ENCODE measurements around the gene PDK1. TPM values are rescaled to one million over a fixed set of nuclear protein-coding genes. Genes with fewer than 3 reads are reported as not detected.

PDK1 gene
- total RNA-seq, 1 experiment from 2014 or later = 6.8 TPM

- intact Hi-C loops (cut with micrococcal nuclease; ENCODE audit: unreplicated experiment) = no loop called here
- no peaks in the 10 kb centered on the region for H3K36me3 ChIP-seq (ENCODE audit: insufficient read depth, low read length, poor library complexity, severe bottlenecking)
- no peak overlapping the region for H3K27ac ChIP-seq (ENCODE audit: low read depth, low read length, poor library complexity, severe bottlenecking)
- no peaks in the 10 kb centered on the region for H3K4me1 ChIP-seq (ENCODE audit: insufficient read depth, low read length, poor library complexity, severe bottlenecking)
- TF ChIP-seq CTCF (conservative IDR thresholded peaks at IDR 0.05; ENCODE audit: low read depth, low read length) (no peak), EZH2 (IDR thresholded peaks at IDR 0.05; ENCODE audit: borderline replicate concordance, low read depth, low read length, poor library complexity, severe bottlenecking) (no peak)
- H3K9me3 ChIP-seq (ENCODE audit: low read depth, low read length, poor library complexity, severe bottlenecking) = no peaks in the 10 kb centered on the region
- BruUV-seq (replicated peaks) = no TSS peak
- ChIA-PET CTCF (no interaction called here), POLR2A (ENCODE audit: low non-redundant PET) (no interaction called here)
- DNase-seq (ENCODE audit: low spot score) = no peak
- no peak overlapping the region for H3K4me3 ChIP-seq (ENCODE audit: low read depth, low read length, poor library complexity, severe bottlenecking)
- no peaks in the 10 kb centered on the region for H3K27me3 ChIP-seq (replicated peaks; ENCODE audit: insufficient read depth, low read depth, low read length, poor library complexity)
Measured at GRCh38 chr2:172655838-172656573, 100.1 kb downstream of the PDK1 start.

Other genes with a start within 250 kb of the PDK1 start
- gene ITGA6, start 128.5 kb upstream of the PDK1 start, total RNA-seq (2021) = 7.7 and 10.7 TPM in 2 replicates
- gene RAPGEF4, start 179.8 kb downstream of the PDK1 start, total RNA-seq (2021) = 0.26 and 0.96 TPM in 2 replicates

Data from A673 (cell line).